GM18526 (cell line): ENCODE results near the gene LRP1B.

Source experiments
- POLR2A ChIP-seq: IDR thresholded peaks from 3 replicates; pipeline ENCODE4 v1.6.1; 2011; ENCODE audit not compliant: insufficient read length; ENCODE audit errors: extremely low read depth

Gene LRP1B

GRCh38 chr2:141264848-141265247 lies 866.0 kb downstream of the LRP1B start:
- no peak for TF ChIP-seq POLR2A

- no peak for TF ChIP-seq POLR2A
Measured at GRCh38 chr2:141260911-141261310, 869.9 kb downstream of the LRP1B start.

GRCh38 chr2:141259683-141260082 lies 871.1 kb downstream of the LRP1B start:
- TF ChIP-seq POLR2A = no peak

- TF ChIP-seq POLR2A = no peak
Measured at GRCh38 chr2:141242008-141242407, 888.8 kb downstream of the LRP1B start.

GRCh38 chr2:141226560-141226959 lies 904.3 kb downstream of the LRP1B start:
- no peak for TF ChIP-seq POLR2A

GRCh38 chr2:141207036-141207385 lies 923.8 kb downstream of the LRP1B start:
- TF ChIP-seq POLR2A = no peak

- TF ChIP-seq POLR2A = no peak
Measured at GRCh38 chr2:141201016-141201565, 929.7 kb downstream of the LRP1B start.

- TF ChIP-seq POLR2A = no peak
Measured at GRCh38 chr2:141200191-141200590, 930.6 kb downstream of the LRP1B start.

- TF ChIP-seq POLR2A = no peak
Measured at GRCh38 chr2:141199711-141200110, 931.1 kb downstream of the LRP1B start.

GRCh38 chr2:141195087-141195486 lies 935.7 kb downstream of the LRP1B start:
- no peak for TF ChIP-seq POLR2A

GRCh38 chr2:141187075-141187439 lies 943.8 kb downstream of the LRP1B start:
- no peak for TF ChIP-seq POLR2A

GRCh38 chr2:141186413-141187074 lies 944.3 kb downstream of the LRP1B start:
- no peak for TF ChIP-seq POLR2A

GRCh38 chr2:141182246-141182645 lies 948.6 kb downstream of the LRP1B start:
- TF ChIP-seq POLR2A = no peak

- no peak for TF ChIP-seq POLR2A
Measured at GRCh38 chr2:141162314-141162713, 968.5 kb downstream of the LRP1B start.

- no peak for TF ChIP-seq POLR2A
Measured at GRCh38 chr2:141151611-141152286, 979.1 kb downstream of the LRP1B start.

GRCh38 chr2:141142025-141142424 lies 988.8 kb downstream of the LRP1B start:
- no peak for TF ChIP-seq POLR2A

- TF ChIP-seq POLR2A = no peak
Measured at GRCh38 chr2:141137122-141137693, 993.6 kb downstream of the LRP1B start.

GRCh38 chr2:141133883-141134282 lies 996.9 kb downstream of the LRP1B start:
- TF ChIP-seq POLR2A = no peak
